Eye (tissue), 1 donor: ENCODE measurements around the gene ANXA7.

Experiments
- DNase-seq: peaks from one replicate; pipeline ENCODE4 v3.0.0-alpha.2; 2015

Gene ANXA7

DNA sequence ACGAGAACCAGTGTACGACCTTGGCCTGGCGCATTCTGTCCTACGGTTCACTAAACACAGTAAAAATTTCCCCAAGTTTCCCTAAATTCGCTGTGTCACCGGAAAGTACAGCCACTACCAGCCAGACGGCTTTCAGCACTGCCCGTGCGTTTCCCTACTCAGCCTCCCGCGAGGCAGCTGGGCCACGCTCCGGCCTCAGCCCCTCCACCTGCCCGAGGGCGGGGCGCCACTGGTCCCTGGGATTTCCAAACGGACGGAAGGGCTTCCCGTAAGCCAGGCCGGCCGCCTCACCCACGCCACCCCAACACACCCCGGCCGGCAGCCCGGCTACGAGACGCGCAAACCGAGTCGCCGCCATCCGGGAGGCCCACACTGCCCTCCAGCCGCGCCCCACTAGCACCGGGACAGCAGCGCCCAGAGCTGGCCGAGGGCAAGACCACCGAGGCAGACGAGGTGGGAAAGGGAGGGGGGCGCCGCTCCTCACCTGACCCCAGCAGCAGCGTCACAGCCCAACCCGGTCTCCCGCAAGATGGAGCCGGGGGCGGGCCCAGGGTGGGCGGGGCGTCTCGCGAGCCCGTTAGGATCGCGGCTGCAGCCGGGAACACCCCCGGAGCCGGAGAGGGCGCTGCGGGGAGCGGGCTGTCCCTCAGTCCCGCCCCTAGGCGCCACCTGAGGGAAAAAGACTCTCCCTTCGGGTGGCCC, at the start of gene ANXA7:
ANXA7 (minus strand) TSS at position 531 of the 702 bp plus-strand sequence. CDS start 13,202 bp downstream, outside the sequence.
- DNase-seq = peak; percentile 96

DNA sequence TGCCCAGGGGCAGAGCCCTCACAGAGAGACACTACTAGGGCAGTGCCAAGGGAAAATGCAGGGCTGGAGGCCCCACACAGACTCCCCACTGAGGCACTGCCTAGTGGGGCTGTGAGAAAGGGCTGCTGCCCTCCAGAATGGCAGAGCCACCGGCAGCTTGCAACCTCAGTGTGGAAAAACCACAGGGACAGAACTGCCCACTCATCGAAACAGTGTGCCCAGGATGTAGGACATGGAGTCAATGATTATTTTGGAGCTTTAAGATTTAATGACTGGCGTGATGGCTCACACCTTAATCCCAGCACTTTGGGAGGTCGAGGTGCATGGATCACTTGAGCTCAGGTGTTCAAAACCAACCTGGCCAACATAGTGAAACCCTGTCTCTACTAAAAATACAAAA, 47.0 kb upstream of the ANXA7 start:
- no peak for DNase-seq

DNA sequence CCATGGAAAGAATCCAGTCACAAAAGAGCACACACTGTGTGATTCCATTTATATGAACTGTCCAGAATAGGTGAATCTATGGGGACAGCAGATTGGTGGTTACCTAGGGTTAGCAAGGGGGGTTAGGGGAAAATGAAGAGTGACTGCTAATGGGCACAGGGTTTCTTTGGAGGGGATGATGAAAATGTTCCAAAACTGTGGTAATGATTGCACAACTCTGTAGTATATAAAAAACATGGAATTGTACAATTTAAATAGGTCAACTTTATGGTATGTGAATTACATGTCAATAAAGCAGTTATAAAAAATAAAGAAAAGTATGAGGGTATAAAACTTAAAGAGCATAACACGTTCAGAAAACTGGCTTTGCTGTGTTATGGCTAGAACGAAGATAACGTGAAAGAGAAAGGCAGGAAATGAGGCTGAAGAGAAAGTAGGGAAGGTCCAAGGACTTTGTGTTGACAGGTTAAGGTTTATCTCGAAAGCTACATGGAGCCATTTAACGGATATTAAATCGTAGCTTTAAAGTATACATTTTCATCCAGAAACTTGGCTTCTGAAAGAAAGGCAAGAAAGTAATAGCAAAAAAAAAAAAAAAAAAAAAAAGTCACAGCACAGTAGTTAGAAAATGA, 45.9 kb upstream of the ANXA7 start:
- no peak for DNase-seq

DNA sequence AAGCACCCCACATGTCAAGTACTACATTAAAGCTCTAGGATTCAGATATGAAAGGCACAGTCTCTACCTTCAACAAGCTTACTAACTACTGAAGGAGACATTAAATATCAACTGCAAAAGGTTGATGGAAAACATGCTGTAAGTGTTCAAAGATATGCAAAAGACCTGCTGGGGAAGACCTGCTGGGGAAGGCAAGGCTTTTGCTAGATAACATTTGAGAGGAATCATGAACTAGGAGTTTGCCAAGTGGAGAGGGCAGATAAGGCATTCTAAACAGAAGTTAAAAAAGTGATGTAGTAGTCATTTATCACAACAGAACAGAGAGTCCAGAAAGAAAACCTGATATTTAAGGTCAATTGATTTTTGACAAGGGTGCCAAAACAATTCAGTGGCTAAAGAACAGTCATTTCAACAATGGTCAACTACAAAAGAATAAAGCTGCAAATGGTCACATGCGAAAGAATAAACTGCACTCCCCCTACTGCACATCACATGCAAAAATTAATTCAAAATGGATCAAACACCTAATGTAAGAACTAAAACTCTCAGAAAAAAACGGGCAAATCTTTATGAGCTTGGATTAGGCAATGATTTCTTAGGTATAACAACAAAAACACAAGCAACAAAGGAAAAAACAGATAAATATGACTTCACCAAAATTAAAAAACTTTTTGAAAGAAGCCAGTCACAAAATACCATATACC, 42.5 kb upstream of the ANXA7 start:
- no peak for DNase-seq

DNA sequence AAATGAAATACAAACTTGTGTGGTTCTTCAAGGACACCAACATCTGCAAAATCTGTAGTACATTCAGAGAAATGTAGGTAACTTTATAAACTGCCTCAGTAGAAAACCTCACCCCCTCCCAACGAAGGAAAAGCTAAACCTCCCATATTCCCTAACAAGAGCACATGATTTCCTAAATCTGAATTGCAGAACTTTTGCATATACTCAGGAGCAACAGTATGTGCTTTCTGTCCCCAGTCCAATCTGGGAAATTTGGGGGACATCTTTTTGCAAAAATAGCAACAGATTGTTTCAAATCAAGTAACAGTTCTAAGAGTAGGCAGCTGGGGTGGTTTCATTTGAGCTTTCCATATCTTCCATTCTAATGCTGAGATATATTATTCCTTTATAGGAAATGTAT, 35.3 kb upstream of the ANXA7 start:
- no peak for DNase-seq

DNA sequence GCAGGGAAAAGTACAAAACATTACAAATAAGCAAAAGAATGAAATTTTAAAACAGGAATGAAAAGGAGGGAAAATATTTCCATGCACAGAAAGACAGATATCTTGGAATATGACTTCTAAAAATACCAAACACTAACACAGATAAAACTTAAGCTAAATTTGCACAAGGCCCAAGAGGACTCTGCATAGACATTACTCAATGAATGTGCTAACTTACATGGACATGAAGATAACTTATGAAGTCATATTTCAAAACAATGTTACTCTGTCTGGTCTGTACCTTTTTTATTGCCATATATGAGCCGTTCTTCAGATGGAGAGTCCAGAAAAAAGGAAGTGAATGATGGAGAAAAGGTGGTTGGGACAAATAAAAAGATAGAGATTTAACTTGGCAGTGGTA, 34.5 kb upstream of the ANXA7 start:
- DNase-seq = no peak

DNA sequence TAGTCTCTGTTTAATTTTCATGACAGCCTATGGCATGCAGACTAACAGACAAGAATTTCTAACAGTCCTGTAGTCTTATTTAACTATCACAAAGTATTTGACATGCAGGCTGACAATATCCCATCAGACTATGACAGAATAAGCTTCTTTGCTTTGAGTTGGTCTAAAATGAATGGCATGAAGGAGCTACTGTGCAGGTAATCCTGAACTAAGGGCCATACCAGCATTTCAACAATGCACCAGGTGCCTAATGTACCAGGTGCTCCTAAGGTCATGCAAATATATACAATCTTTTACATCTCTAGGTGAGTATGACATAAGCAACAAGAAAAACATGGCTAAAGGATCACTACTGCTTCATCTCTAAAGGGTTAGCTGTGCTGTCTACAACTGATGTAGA, 33.1 kb upstream of the ANXA7 start:
- no peak for DNase-seq

DNA sequence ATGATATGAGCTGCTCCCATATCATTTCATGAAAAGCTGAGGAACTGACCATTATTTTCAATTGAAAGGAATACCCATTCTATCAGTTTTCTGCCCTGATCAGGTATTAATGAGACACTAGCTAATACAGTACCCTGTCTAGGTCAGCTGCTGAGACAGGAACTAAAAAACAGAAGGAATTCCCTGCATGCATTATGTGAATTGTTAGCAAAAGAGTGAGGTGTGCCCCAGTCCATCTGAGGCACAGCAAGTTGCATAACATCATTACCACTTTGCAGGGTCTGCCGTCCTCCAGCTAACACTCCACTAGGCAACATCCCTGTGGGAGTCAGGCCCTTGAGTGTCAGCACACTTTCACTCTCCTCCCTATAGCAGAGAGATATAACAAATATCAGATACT, 30.6 kb upstream of the ANXA7 start:
- DNase-seq = no peak

DNA sequence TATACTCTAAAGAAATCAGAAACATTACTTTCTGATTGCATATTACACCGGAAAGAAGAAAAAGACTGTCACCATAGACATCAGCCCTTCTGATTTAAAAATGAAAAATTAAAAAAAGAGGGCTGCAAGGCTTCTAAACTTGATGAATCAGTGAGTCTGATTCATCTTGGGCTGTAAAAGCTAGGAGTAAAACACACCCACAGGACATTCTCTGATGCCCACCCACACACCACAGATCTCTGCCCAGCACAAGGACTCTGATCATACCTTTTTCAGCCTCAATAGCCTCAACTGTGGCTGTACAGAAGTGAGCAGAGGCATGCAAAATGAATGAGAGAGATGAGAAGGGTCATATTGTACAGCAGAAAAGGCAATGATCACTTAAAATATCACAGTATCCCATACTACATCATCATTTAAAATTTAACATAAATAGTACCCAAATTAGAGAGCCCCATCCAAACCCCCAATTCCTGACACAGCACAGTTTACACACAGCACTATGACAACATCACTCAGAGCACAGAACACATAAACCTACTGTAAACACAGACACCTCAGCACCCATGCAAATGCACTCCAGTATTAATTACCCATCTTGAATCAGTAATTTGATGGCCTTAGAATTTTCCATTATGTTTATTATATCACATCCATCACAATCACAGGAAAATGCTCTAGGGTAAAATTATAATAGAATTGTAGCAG, 25.9 kb upstream of the ANXA7 start:
- no peak for DNase-seq

DNA sequence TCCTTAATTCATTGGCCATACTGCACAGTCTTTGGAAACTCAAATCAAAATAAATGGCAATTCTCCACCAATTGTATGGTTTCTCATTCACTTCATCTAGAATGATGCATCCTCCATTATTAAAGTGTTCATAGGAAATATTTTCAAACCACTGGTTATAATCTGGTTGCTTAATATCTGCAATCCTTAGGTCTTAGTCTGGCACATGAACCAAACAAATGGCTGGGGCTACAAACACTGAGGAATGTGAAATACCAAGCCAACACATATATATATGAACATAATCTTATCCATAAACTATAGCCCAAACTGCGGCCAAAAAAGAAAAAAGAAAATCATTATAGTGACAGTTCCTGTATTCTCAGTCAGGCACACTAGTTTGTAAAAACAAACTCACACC, 25.2 kb upstream of the ANXA7 start:
- DNase-seq = no peak

DNA sequence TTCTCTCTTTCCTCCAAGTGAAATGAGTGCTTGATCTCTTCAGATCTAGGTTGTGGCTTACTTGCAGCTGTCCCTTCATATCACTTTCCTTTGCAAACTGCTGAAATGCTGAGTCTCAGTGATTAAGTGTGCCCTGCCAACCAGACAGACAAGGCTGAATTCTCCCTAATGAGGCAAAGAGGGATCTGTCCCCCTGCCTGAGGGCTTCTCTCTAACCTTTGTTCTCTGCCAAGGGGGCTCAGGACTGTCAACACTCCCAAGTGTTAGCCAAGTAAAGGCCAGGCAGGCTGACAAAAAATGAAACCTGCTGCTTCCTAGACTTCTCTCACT, 19.6 kb upstream of the ANXA7 start, which contains the start of gene MSS51:
MSS51 (minus strand) TSS at position 24 of the 330 bp plus-strand sequence. CDS start 5,277 bp downstream, outside the sequence.
- DNase-seq = peak; percentile 76

DNA sequence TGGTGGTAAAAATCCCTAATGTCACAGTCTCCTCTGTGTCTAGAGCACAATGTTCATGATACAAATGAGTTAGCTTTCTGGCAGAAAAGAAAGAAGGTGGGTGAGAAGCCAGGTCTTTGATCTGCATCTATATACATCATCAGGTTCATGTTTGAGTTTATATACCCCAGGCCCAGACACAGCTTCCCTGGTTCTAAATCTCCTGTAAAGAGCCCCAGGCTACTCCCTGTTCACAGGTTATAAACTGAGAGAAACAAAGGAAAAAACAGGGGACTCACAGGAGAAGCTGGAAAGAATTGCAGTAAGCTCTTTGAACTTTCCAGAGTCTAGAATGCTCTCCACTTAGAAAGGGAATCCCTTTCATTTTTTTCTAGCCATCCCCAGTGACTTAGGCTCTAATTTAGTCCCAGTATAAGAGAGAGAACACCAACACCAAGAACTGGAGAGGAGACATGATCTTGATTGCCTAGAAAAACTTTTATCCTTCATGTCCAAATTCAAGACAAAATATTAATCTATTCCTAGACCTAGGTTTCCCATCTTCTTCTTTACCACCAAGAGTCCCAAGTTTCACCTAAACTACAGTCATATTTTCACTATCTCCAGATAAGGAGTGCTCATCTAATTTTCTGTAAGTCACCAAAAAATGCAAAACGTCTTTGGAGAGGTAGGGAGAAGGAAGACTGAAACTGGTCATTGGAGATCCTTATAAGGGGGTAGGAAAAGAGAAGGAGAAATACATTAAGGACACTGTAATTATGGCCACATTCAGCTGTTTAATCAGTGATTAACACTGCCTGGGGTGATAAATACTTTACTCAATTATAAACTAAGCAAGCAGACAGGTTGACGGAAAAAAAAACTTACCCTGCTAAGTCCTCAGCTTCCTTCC, 19.0 kb upstream of the ANXA7 start:
- DNase-seq = no peak

DNA sequence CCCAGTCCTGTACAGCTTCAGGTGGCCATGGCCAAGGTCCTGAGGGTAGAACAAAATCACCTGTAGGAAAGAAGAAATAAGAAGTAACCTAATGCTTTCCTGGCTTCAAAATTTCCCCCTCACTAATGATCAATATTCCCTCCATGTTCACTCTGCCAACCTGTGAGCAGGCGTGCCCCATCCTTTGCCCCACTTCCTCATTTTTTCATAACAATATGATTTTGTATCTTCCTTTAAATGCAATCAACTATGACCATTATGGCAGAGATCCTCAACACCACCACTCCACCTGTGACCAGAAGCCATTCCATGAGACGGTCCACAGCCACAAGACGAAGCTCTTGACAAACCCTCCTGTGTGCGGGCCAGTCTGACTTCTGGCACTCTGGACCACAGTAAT, 12.5 kb upstream of the ANXA7 start:
- no peak for DNase-seq

DNA sequence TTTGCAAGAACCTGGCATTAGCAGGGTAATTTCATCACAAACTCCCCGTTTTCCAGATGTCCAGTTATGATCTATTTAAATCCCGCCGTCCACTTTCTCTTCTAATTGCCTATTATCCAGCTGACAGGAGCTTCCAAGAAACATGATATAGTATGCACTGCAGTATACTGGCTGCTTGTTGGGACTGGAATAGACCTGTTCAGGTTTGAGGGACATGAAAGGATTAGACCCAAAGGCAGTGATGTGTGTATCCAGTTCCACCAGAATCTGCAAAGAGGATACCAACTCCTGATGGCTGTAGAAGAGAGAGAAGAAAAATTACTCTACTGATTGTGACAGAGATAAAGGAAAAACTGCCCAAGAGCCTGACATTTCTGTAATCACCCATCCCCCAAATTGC, 10.6 kb upstream of the ANXA7 start:
- DNase-seq = no peak

DNA sequence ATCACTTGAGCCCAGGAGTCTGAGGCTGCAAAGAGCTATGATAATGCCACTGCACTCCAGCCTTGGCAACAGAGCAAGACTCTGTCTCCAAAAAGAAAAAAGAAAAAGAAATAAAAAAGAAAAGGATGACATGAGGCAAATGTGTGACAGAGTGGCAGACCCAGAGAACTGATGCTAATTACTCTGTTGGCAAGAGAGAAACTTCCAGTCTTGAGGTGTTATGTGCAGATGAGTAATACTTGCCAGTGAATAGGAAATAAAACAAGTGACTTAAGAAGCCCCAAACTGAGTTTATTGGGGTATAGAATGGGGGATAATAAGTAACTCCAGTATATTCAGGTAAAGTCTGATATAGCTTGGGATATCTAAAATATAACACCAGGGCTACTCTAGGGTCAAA, 9.5 kb upstream of the ANXA7 start:
- DNase-seq = no peak

DNA sequence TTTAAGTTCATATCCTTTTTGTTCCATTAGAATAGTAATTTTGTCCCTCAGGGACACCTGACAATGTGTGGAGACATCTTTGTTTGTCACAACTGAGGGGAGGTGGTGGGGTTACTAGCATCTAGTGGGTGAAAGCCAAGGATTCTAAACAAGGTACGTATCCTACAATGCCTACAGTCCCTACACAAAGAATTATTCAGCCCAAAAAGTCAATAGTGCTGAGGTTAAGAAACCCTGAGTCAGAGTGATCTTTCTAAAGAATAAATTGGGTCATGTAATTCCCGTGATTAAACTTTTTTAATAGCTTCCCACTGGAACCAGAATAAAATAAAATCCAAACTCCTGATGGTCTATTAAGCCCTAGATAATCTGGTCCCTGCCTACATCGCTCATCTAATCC, 2.7 kb upstream of the ANXA7 start:
- no peak for DNase-seq

DNA sequence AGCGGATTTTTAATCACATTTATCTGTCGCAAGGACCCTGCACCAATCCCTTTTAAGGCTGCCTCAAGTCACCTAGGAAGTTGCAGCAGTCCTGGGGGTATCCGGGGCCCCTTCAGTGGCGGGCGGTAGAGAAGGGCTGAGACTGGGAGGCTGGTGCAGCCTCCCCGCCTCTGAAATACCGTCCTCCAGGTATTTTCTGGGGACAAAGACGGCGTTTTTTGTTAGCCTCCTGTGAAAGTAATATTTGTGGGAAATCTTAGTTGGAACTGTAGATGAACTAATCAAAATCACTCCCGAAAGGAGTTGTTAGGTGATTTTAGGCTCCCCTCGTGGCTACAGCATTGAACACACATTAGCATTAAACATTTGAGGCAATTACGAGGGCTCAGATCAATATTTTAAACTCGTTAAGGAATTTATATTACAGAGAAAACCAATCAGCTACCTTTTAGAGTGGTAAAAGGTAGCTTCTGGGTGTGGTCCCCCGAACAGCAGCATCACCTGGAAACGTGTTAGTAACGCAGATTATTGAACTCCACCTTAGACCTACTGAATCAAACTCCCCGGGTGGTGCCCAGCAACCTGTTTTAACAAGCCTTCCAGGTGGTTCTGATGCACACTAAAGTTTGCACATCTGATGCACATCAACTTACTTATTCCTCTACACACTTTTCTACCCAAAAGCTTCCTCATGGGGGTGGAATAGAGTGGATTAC, 530 bp upstream of the ANXA7 start:
- peak; percentile 9 for DNase-seq

DNA sequence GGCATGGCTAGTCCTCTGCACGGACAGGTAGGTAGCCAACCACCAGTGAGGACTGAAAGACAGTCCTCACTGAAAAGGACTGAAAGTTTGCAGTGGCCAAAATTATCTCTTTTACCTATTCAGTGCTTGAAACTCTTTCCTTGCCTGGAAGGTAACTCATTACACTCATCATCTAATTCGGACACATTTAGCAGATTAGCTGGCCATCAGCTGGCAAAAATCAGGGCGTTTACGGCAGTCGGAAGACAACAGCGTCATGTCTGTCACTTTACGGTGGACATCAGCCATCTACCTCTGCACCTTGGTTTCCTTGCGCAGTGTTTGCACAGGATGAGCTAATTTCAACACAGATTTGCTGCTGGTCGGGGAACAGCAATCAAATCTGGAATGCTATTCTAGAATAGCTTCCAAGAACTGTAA, 740 bp downstream of the ANXA7 start:
- no peak for DNase-seq

DNA sequence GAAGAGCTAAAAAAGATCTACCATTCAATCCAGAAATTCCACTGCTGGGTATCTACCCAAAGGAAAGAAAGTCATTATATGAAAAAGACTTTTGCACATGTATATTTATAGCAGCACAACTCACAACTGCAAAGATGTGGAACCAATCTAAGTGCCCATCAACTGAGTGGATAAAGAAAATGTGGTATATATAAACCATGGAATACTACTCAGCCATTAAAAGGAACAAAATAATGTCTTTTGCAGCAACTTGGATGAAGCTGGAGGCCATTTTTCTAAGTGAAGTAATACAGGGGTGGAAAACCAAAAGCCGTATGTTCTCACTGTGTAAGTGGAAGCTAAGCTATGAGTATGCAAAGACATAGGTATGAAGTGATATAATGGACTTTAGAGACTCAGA, 3.0 kb downstream of the ANXA7 start:
- no peak for DNase-seq

DNA sequence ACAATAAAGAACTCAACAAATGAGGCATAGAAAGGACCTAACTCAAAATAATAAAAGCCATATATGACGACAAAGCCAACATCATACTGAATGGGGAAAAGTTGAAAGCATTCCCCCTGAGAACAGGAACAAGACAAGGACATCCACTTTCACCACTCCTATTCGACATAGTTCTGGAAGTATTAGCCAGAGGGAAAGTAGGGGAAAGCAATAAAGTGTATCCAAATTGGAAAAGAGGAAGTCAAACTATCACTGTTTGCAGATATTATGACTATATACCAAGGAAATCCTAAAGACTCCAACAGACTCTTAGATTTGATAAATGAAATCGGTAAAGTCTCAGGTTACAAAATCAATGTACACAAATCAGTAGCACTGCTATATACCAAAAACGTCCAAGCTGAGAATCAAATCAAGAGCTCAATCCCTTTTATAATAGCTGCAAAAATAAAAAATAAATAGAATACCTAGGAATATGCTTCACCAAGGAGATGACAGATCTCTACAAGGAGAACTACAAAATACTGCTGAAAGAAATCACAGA, 4.8 kb downstream of the ANXA7 start:
- DNase-seq = no peak

DNA sequence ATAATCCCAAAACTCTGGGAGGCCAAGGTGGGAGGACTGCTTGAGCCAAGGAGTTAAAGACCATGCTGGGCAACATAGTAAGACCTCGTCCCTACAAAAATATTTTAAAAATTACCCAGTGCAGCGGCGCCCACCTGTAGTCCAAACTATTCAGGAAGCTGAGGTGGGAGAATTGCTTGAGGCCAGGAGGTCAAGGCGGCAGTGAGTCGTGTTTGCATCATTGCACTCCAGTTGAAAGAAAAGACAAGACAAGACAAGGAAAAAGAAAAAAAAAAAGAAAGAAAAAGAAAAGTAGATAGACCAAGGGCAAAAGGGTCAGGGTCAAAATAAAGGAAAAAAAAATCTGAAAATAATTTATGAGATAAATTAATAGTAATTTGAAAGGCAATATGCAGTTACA, 5.8 kb downstream of the ANXA7 start:
- no peak for DNase-seq

DNA sequence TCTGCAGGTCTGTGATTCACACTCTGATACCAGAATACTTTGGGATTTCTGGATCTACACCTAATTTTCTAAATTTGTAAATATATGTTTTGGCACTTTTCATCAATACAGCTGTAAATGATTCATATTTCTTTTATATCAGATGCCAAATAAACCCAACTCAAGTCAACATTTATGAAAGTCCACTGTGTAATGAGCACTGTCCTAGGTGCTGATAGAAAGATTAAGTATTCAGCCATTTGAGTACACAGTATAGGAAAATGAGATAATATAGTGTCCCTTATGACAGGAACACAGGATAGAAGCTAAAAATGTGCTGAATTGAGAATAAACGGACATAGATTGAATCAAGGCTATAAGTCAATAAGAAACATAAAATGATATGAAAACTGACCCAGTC, 6.4 kb downstream of the ANXA7 start:
- DNase-seq = no peak
